HTR-8/SVneo (cell line): Measurements from ENCODE around the gene ARSK.
"Not testable (repeated sequence)": the region's sequence is repeated elsewhere in the genome, so short reads cannot be mapped to it uniquely, and the experiment has no call there.

ENCODE experiments used
- DNase-seq: peaks from one replicate; pipeline ENCODE4 v3.0.0; 2011; ENCODE audit warnings: low spot score, mixed read lengths; ENCODE audit not compliant: insufficient read length
- FAIRE-seq: peaks from 2 replicates; lab custom pipeline; 2011; peaks lifted over from hg19 to GRCh38; lab: Jason Lieb, UNC

Gene ARSK

GRCh38 chr5:95643152-95643551, 88.3 kb downstream of the ARSK start:
- FAIRE-seq = no peak

GRCh38 chr5:95644351-95645042, 89.6 kb downstream of the ARSK start:
- peak; percentile 35 for DNase-seq
- FAIRE-seq = no peak

More at GRCh38 chr5:95643152-95643551, 88.3 kb downstream of the ARSK start:
- DNase-seq = no peak

- not testable (repeated sequence) for FAIRE-seq
Measured at GRCh38 chr5:95646226-95646568, 91.3 kb downstream of the ARSK start.

GRCh38 chr5:95646569-95647431, 91.9 kb downstream of the ARSK start, which contains the start of gene RFESD:
Gene RFESD, plus strand, starts transcription at chr5:95646777. Its CDS starts 5,495 bp downstream, at chr5:95652272.
- DNase-seq (peak; percentile 92), FAIRE-seq (peak; percentile 97)

More at GRCh38 chr5:95646226-95646568, 91.3 kb downstream of the ARSK start:
- not testable (repeated sequence) for DNase-seq

GRCh38 chr5:95647886-95648860, 93.3 kb downstream of the ARSK start:
- DNase-seq (no peak), FAIRE-seq (no peak)

- no peak for DNase-seq
- FAIRE-seq = no peak
Measured at GRCh38 chr5:95649274-95649673, 94.4 kb downstream of the ARSK start.

- no peak for DNase-seq
- no peak for FAIRE-seq
Measured at GRCh38 chr5:95649842-95650620, 95.1 kb downstream of the ARSK start.

- no peak for DNase-seq
- FAIRE-seq = no peak
Measured at GRCh38 chr5:95652849-95653248, 97.9 kb downstream of the ARSK start.

GRCh38 chr5:95654196-95654595, 99.3 kb downstream of the ARSK start:
- DNase-seq (no peak), FAIRE-seq (no peak)
